Measurements from ENCODE around the gene TNFSF13.

The TNFSF13 gene

DNA sequence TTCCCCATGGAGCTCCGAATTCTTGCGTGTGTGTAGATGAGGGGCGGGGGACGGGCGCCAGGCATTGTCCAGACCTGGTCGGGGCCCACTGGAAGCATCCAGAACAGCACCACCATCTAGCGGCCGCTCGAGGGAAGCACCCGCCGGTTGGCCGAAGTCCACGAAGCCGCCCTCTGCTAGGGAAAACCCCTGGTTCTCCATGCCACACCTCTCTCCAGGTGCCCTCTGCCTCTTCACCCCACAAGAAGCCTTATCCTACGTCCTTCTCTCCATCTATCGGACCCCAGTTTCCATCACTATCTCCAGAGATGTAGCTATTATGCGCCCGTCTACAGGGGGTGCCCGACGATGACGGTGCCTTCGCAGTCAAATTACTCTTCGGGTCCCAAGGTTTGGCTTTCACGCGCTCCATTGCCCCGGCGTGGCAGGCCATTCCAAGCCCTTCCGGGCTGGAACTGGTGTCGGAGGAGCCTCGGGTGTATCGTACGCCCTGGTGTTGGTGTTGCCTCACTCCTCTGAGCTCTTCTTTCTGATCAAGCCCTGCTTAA lies 2.6 kb downstream of the TNFSF13 start:
- H3K9me2 ChIP-seq (replicated peaks; ENCODE audit: insufficient read depth, low read length): no peaks in the 10 kb centered on the region
- TF ChIP-seq EZH2phosphoT487 (IDR thresholded peaks at IDR 0.05; ENCODE audit: low read length): no peak
- TF ChIP-seq, protein P1, sequence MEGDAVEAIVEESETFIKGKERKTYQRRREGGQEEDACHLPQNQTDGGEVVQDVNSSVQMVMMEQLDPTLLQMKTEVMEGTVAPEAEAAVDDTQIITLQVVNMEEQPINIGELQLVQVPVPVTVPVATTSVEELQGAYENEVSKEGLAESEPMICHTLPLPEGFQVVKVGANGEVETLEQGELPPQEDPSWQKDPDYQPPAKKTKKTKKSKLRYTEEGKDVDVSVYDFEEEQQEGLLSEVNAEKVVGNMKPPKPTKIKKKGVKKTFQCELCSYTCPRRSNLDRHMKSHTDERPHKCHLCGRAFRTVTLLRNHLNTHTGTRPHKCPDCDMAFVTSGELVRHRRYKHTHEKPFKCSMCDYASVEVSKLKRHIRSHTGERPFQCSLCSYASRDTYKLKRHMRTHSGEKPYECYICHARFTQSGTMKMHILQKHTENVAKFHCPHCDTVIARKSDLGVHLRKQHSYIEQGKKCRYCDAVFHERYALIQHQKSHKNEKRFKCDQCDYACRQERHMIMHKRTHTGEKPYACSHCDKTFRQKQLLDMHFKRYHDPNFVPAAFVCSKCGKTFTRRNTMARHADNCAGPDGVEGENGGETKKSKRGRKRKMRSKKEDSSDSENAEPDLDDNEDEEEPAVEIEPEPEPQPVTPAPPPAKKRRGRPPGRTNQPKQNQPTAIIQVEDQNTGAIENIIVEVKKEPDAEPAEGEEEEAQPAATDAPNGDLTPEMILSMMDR (IDR thresholded peaks at IDR 0.05; ENCODE audit: low read length): peak; percentile 70
- peak; percentile 89 for DNase-seq
- peaks cover 14% of the 10 kb centered on the region; the same call in 1 of the 2 replicates for H3F3A ChIP-seq (ENCODE audit: insufficient read depth, low read length)
- H4K20me1 ChIP-seq (ENCODE audit: insufficient read depth, low read length): no peaks in the 10 kb centered on the region
- H3K9ac ChIP-seq (ENCODE audit: low read length): peak overlapping the region; percentile 93
- H3K79me2 ChIP-seq (ENCODE audit: low read length): peaks cover 46% of the 10 kb centered on the region
- peaks cover 8% of the 10 kb centered on the region; the same call in 1 of the 2 replicates for H3K36me3 ChIP-seq (replicated peaks; ENCODE audit: insufficient read depth, low read length)
- peak overlapping the region; percentile 92 for H2AFZ ChIP-seq (ENCODE audit: low read length)
- peaks cover 26% of the 10 kb centered on the region for H3K4me1 ChIP-seq (ENCODE audit: low read length)
- peak overlapping the region; percentile 88 for H3K4me2 ChIP-seq (ENCODE audit: low read depth, low read length)
- H3K9me3 ChIP-seq (replicated peaks; ENCODE audit: insufficient read depth, low read length): no peaks in the 10 kb centered on the region
- H3K27ac ChIP-seq (ENCODE audit: low read length): peak overlapping the region; percentile 68; the same call in 1 of the 2 replicates
- peak overlapping the region; percentile 73 for H3K4me3 ChIP-seq (ENCODE audit: low read length)
- no peaks in the 10 kb centered on the region for H3K27me3 ChIP-seq (replicated peaks; ENCODE audit: insufficient read depth, low read length)

DNA sequence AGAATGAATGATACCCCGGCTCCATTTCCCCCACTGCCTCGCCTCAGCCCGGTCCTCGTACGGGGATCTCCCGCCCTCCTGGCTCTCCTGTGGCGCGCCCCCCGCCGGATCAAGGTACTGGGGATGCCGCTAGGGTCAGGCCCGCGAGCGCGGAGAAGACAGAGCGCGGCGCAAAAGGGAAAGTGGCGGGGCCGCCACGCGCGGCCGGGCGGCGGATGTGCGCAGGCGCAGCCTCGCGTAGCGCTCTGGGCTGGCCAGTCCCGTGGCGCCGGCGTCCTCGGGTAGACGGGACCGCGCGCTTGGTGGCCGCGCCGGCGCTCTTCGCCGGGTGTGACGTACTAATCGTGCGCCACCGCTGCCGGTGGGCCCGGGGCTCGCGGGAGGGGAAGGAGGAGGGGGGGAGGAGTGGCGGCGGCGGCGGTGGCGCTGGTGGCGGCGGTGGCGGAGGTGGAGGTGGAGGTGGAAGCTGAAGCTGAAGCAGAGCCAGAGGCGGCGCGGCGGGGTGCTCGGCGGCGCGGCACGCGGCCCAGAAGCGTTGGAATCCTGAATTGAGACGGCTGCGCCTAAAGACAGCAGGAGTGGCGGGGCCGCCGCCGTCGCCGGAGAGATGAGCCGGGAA lies 3.1 kb downstream of the TNFSF13 start, which contains the start of gene SENP3:
Gene SENP3, plus strand, starts transcription at position 331 of the 619 bp plus-strand sequence. CDS start 1,158 bp downstream, outside the sequence.
- Histone ChIP-seq H2AFZ (ENCODE audit: low read length) (peak within 1 kb of the TSS; percentile 92), H3K27ac (ENCODE audit: low read length) (peak within 1 kb of the TSS; percentile 68; the same call in 1 of the 2 replicates), H3K27me3 (replicated peaks; ENCODE audit: insufficient read depth, low read length) (no peaks in the 10 kb centered on the region), H3K4me2 (ENCODE audit: low read depth, low read length) (peak within 1 kb of the TSS; percentile 90), H3F3A (ENCODE audit: insufficient read depth, low read length) (peaks cover 14% of the 10 kb centered on the region; the same call in 1 of the 2 replicates), H3K4me3 (ENCODE audit: low read length) (peak within 1 kb of the TSS; percentile 73), H4K20me1 (ENCODE audit: insufficient read depth, low read length) (no peaks in the 10 kb centered on the region), H3K36me3 (replicated peaks; ENCODE audit: insufficient read depth, low read length) (peaks cover 8% of the 10 kb centered on the region; the same call in 1 of the 2 replicates), H3K9ac (ENCODE audit: low read length) (peak within 1 kb of the TSS; percentile 93), H3K79me2 (ENCODE audit: low read length) (peaks cover 46% of the 10 kb centered on the region), H3K9me3 (replicated peaks; ENCODE audit: insufficient read depth, low read length) (no peaks in the 10 kb centered on the region), H3K9me2 (replicated peaks; ENCODE audit: insufficient read depth, low read length) (no peaks in the 10 kb centered on the region), H3K4me1 (ENCODE audit: low read length) (peaks cover 26% of the 10 kb centered on the region)
- TF ChIP-seq EZH2 (optimal IDR thresholded peaks at IDR 0.05; ENCODE audit: low read depth, low read length) (no peak), EZH2phosphoT487 (IDR thresholded peaks at IDR 0.05; ENCODE audit: low read length) (no peak)
- TF ChIP-seq, protein P1 (IDR thresholded peaks at IDR 0.05; ENCODE audit: low read length): no peak
- DNase-seq: peak; percentile 91

DNA sequence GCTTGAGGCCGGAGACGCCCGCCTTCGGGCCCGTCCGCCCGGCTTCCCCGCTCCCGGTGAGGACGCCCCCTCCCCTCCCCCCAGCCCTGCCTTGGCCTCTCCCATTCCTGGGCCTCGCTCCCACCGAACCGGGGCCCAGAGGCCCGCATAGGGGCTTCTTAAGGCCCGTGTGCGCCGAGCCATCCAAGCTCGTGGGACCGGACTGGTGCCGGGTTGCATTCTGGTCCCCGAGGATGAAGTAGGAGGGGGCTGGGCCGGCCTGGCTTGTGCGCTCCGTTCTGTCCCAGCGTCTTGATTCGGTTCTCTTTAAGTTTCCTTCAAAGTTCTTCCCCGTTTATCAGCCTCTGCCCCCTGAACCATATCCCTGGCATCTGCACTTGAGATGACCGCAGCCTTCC lies 3.7 kb downstream of the TNFSF13 start:
- H3K4me2 ChIP-seq (ENCODE audit: low read depth, low read length): peak overlapping the region; percentile 90
- peak overlapping the region; percentile 93 for H3K9ac ChIP-seq (ENCODE audit: low read length)
- no peaks in the 10 kb centered on the region for H3K9me3 ChIP-seq (replicated peaks; ENCODE audit: insufficient read depth, low read length)
- no peaks in the 10 kb centered on the region for H3K27me3 ChIP-seq (replicated peaks; ENCODE audit: insufficient read depth, low read length)
- H3K36me3 ChIP-seq (replicated peaks; ENCODE audit: insufficient read depth, low read length): peaks cover 8% of the 10 kb centered on the region; the same call in 1 of the 2 replicates
- peaks cover 26% of the 10 kb centered on the region for H3K4me1 ChIP-seq (ENCODE audit: low read length)
- 0 out of 2 replicates have a peak overlapping the region, but pooled peaks have one; percentile 50 for H2AFZ ChIP-seq (ENCODE audit: low read length)
- H3K4me3 ChIP-seq (ENCODE audit: low read length): peak overlapping the region; percentile 73
- peaks cover 14% of the 10 kb centered on the region; the same call in 1 of the 2 replicates for H3F3A ChIP-seq (ENCODE audit: insufficient read depth, low read length)
- peak; percentile 17 for DNase-seq
- H3K9me2 ChIP-seq (replicated peaks; ENCODE audit: insufficient read depth, low read length): no peaks in the 10 kb centered on the region
- no peaks in the 10 kb centered on the region for H4K20me1 ChIP-seq (ENCODE audit: insufficient read depth, low read length)
- TF ChIP-seq, protein P1 (IDR thresholded peaks at IDR 0.05; ENCODE audit: low read length): no peak
- no peak for TF ChIP-seq EZH2phosphoT487 (IDR thresholded peaks at IDR 0.05; ENCODE audit: low read length)
- no peak for TF ChIP-seq EZH2 (optimal IDR thresholded peaks at IDR 0.05; ENCODE audit: low read depth, low read length)
- peaks cover 49% of the 10 kb centered on the region for H3K79me2 ChIP-seq (ENCODE audit: low read length)
- peak overlapping the region; percentile 68; the same call in 1 of the 2 replicates for H3K27ac ChIP-seq (ENCODE audit: low read length)
